T follicular helper cell (primary cell): ENCODE measurements around the gene MIPEP.
"Not testable (repeated sequence)": the region's sequence is repeated elsewhere in the genome, so short reads cannot be mapped to it uniquely, and the experiment has no call there.

Source experiments
- DNase-seq: peaks from one replicate; pipeline ENCODE4 v3.0.0-alpha.2; 2020; ENCODE audit warnings: low read depth

MIPEP gene

GRCh38 chr13:23749288-23749873 lies 139.8 kb downstream of the MIPEP start:
- DNase-seq = no peak

GRCh38 chr13:23748109-23748990 lies 140.8 kb downstream of the MIPEP start:
- no peak for DNase-seq

- DNase-seq = not testable (repeated sequence)
These were observed 143.1 kb downstream of the MIPEP start for GRCh38 chr13:23746141-23746540.

- no peak for DNase-seq
These were observed 144.9 kb downstream of the MIPEP start for GRCh38 chr13:23744315-23744714.

- DNase-seq = no peak
These were observed 145.7 kb downstream of the MIPEP start for GRCh38 chr13:23743278-23744076.

- DNase-seq = no peak
These were observed 147.2 kb downstream of the MIPEP start for GRCh38 chr13:23741879-23742510.

GRCh38 chr13:23740002-23740401 lies 149.2 kb downstream of the MIPEP start:
- no peak for DNase-seq

GRCh38 chr13:23739596-23739995 lies 149.6 kb downstream of the MIPEP start:
- no peak for DNase-seq

GRCh38 chr13:23736541-23736940 lies 152.7 kb downstream of the MIPEP start:
- DNase-seq = no peak

- no peak for DNase-seq
These were observed 153.9 kb downstream of the MIPEP start for GRCh38 chr13:23735329-23735728.

- no peak for DNase-seq
These were observed 157.5 kb downstream of the MIPEP start for GRCh38 chr13:23731709-23732108.

GRCh38 chr13:23730251-23730650 lies 158.9 kb downstream of the MIPEP start:
- DNase-seq = no peak

GRCh38 chr13:23729531-23729930 lies 159.7 kb downstream of the MIPEP start:
- DNase-seq = no peak

GRCh38 chr13:23728807-23729206 lies 160.4 kb downstream of the MIPEP start:
- no peak for DNase-seq

GRCh38 chr13:23725922-23726321 lies 163.3 kb downstream of the MIPEP start:
- no peak for DNase-seq

- DNase-seq = no peak
These were observed 164.8 kb downstream of the MIPEP start for GRCh38 chr13:23724196-23724970.

GRCh38 chr13:23723471-23723870 lies 165.7 kb downstream of the MIPEP start:
- no peak for DNase-seq

- DNase-seq = no peak
These were observed 166.3 kb downstream of the MIPEP start for GRCh38 chr13:23722726-23723453.

- no peak for DNase-seq
These were observed 170.2 kb downstream of the MIPEP start for GRCh38 chr13:23718996-23719395.

- DNase-seq = no peak
These were observed 172.8 kb downstream of the MIPEP start for GRCh38 chr13:23716401-23716800.

- no peak for DNase-seq
These were observed 173.4 kb downstream of the MIPEP start for GRCh38 chr13:23715762-23716235.
